Measurements from ENCODE around the gene CBX1. TPM values are rescaled to one million over a fixed set of nuclear protein-coding genes. Genes with fewer than 3 reads are reported as not detected.

Gene CBX1
- total and polyA plus RNA-seq, 4 donors, result 3.4 to 11.6 (median 9.6) TPM

GRCh38 chr17:48057626-48058025 is 43.7 kb downstream of the CBX1 start:
- DNase-seq (ENCODE audit: low spot score), result no peak
- Histone ChIP-seq H3K9me3 (ENCODE audit: control insufficient read depth in 4 of 4, low read length in 3 of 4) (no peaks in the 10 kb centered on the region), H3K9ac (ENCODE audit: low read depth in 1 of 2, low read length in 2 of 2) (no peak overlapping the region), H3K4me3 (ENCODE audit: low read depth in 1 of 3, low read length in 3 of 3) (no peak overlapping the region), H3K27me3 (ENCODE audit: control insufficient read depth in 4 of 4, insufficient read depth in 4 of 4, low read length in 3 of 4) (no peaks in the 10 kb centered on the region), H3K27ac (ENCODE audit: low read depth in 1 of 2, low read length in 2 of 2) (no peak overlapping the region), H3K4me1 (ENCODE audit: control insufficient read depth in 4 of 4, insufficient read depth in 4 of 4, low read length in 3 of 4) (peaks cover 22 to 52% (median 35%) of the 10 kb centered on the region in 4 donors), H3K36me3 (ENCODE audit: control insufficient read depth in 4 of 4, insufficient read depth in 3 of 4, low read depth in 1 of 4, low read length in 3 of 4) (peaks cover 14 to 49% (median 46%) of the 10 kb centered on the region in 4 donors)
- TF ChIP-seq HNF4A (conservative IDR thresholded peaks at IDR 0.05) (no peak), RXRA (IDR thresholded peaks at IDR 0.05) (no peak)
- WGBS, result 87% methylated on average over 4 of the region's 4 CpGs

GRCh38 chr17:48056879-48057278 is 44.4 kb downstream of the CBX1 start:
- no peak for TF ChIP-seq REST (IDR thresholded peaks at IDR 0.05)
- TF ChIP-seq HNF4A (conservative IDR thresholded peaks at IDR 0.05), result no peak
- TF ChIP-seq CTCF (IDR thresholded peaks at IDR 0.05; ENCODE audit: low read depth, low read length, missing input control), result no peak
- no peak for TF ChIP-seq YY1 (IDR thresholded peaks at IDR 0.05)
- no peak for TF ChIP-seq GABPA (IDR thresholded peaks at IDR 0.05 in 1 of 2, conservative IDR thresholded peaks at IDR 0.05 in 1 of 2)
- TF ChIP-seq TAF1 (conservative IDR thresholded peaks at IDR 0.05), result no peak
- no peak for TF ChIP-seq FOXA1 (IDR thresholded peaks at IDR 0.05)
- TF ChIP-seq HNF4G (IDR thresholded peaks at IDR 0.05), result no peak
- no peak for TF ChIP-seq EGR1 (IDR thresholded peaks at IDR 0.05; ENCODE audit: low read depth in 2 of 2)
- TF ChIP-seq MAX (IDR thresholded peaks at IDR 0.05), result no peak
- no peak for TF ChIP-seq ZBTB33 (IDR thresholded peaks at IDR 0.05)
- TF ChIP-seq ATF3 (IDR thresholded peaks at IDR 0.05), result no peak
- no peak for TF ChIP-seq RAD21 (IDR thresholded peaks at IDR 0.05)
- Histone ChIP-seq H3K9ac (ENCODE audit: low read depth in 1 of 2, low read length in 2 of 2) (no peak overlapping the region), H3K9me3 (ENCODE audit: control insufficient read depth in 4 of 4, low read length in 3 of 4) (no peaks in the 10 kb centered on the region), H3K36me3 (ENCODE audit: control insufficient read depth in 4 of 4, insufficient read depth in 3 of 4, low read depth in 1 of 4, low read length in 3 of 4) (peaks cover 12 to 47% (median 42%) of the 10 kb centered on the region in 4 donors), H3K4me3 (ENCODE audit: low read depth in 1 of 3, low read length in 3 of 3) (no peak overlapping the region), H3K27ac (ENCODE audit: low read depth in 1 of 2, low read length in 2 of 2) (no peak overlapping the region), H3K27me3 (ENCODE audit: control insufficient read depth in 4 of 4, insufficient read depth in 4 of 4, low read length in 3 of 4) (no peaks in the 10 kb centered on the region), H3K4me1 (ENCODE audit: control insufficient read depth in 4 of 4, insufficient read depth in 4 of 4, low read length in 3 of 4) (peaks cover 30 to 60% (median 43%) of the 10 kb centered on the region in 4 donors)
- no peak for DNase-seq (ENCODE audit: low spot score)
- 79% methylated on average over 2 of the region's 2 CpGs for WGBS
